OCI-LY7 (cell line): ENCODE results near the gene PIP5K1C. TPM values are rescaled to one million over a fixed set of nuclear protein-coding genes. Genes with fewer than 3 reads are reported as not detected.
"Not testable (repeated sequence)": the region's sequence is repeated elsewhere in the genome, so short reads cannot be mapped to it uniquely, and the experiment has no call there.

Experiments
- BruUV-seq: library from RNA; stranded (reverse); fragments of 400-500 nt; replicated peaks from 2 replicates; lab custom pipeline; 2021; lab: Mats Ljungman, UMichigan
- CTCF ChIA-PET: fragments of 300-600 bp; sonication (Branson Sonifier 250); formaldehyde crosslinking; loops from one replicate; lab custom pipeline; 2022; ENCODE audit warnings: antibody characterized with exemption; ENCODE audit not compliant: unreplicated experiment; lab: Charles Lee
- POLR2A ChIA-PET: fragments of 300-600 bp; sonication (Branson Sonifier 250); formaldehyde crosslinking; loops from one replicate; lab custom pipeline; 2022; ENCODE audit warnings: antibody characterized with exemption; lab: Charles Lee
- DNase-seq: peaks from one replicate; pipeline ENCODE4 v3.0.0-alpha.2; 2015; ENCODE audit warnings: low spot score
- H2AFZ ChIP-seq: fragments of 200-600 bp; sonication (generic), shearing (Covaris generic); 2 replicates; pipeline ENCODE4 v1.6.1; 2014; ENCODE audit warnings: mild to moderate bottlenecking, antibody characterized with exemption, low read length, moderate library complexity
- H3K27ac ChIP-seq: fragments of 200-600 bp; sonication (generic); 2 replicates; pipeline ENCODE4 v1.5.1; 2014; ENCODE audit warnings: mixed run types, low read depth, mild to moderate bottlenecking, moderate library complexity, low read length, inconsistent platforms; ENCODE audit not compliant: poor library complexity, severe bottlenecking
- H3K36me3 ChIP-seq: fragments of 200-600 bp; sonication (generic); 2 replicates; pipeline ENCODE4 v1.6.1; 2014; ENCODE audit warnings: mild to moderate bottlenecking, antibody characterized with exemption, low read length, moderate library complexity, mixed read lengths; ENCODE audit not compliant: insufficient read depth
- H3K4me1 ChIP-seq: fragments of 200-600 bp; sonication (generic); 2 replicates; pipeline ENCODE4 v1.5.1; 2014; ENCODE audit warnings: mild to moderate bottlenecking, low read length; ENCODE audit not compliant: insufficient read depth, poor library complexity, severe bottlenecking
- H3K4me2 ChIP-seq: fragments of 200-600 bp; sonication (generic); 2 replicates; pipeline ENCODE4 v1.6.1; 2014; ENCODE audit warnings: mild to moderate bottlenecking, low read length
- H3K4me3 ChIP-seq: fragments of 200-600 bp; sonication (generic); 2 replicates; pipeline ENCODE4 v1.5.1; 2014; ENCODE audit warnings: mild to moderate bottlenecking, low read depth, low read length; ENCODE audit not compliant: poor library complexity, severe bottlenecking
- H3K79me2 ChIP-seq: fragments of 200-600 bp; sonication (generic); 2 replicates; pipeline ENCODE4 v1.6.1; 2016; ENCODE audit warnings: low read depth, mild to moderate bottlenecking, low read length, moderate library complexity, mixed read lengths; ENCODE audit not compliant: insufficient read depth
- H3K9me2 ChIP-seq: fragments of 200-600 bp; sonication (generic); 2 replicates; pipeline ENCODE4 v1.6.1; 2016; ENCODE audit warnings: mild to moderate bottlenecking, low read length, mixed read lengths; ENCODE audit not compliant: insufficient read depth
- H3K9me3 ChIP-seq: fragments of 200-600 bp; sonication (generic); 2 replicates; pipeline ENCODE4 v1.6.1; 2014; ENCODE audit warnings: mild to moderate bottlenecking, mixed run types, low read length, mixed read lengths
- H4K20me1 ChIP-seq: fragments of 200-600 bp; sonication (generic); 2 replicates; pipeline ENCODE4 v1.6.1; 2014; ENCODE audit warnings: mild to moderate bottlenecking, antibody characterized with exemption, low read length, moderate library complexity, mixed read lengths; ENCODE audit not compliant: insufficient read depth
- EZH2phosphoT487 ChIP-seq: fragments of 200-600 bp; sonication (generic); IDR thresholded peaks from 2 replicates; pipeline ENCODE4 v1.6.1; 2018; ENCODE audit warnings: low read depth, borderline replicate concordance, mild to moderate bottlenecking, mixed run types, antibody characterized with exemption, low read length, moderate library complexity, mixed read lengths
- intact Hi-C: fragments of 100-400 bp; cut with micrococcal nuclease; formaldehyde crosslinking; loops from one replicate; pipeline ENCODE4 v1.10.0; 2022; ENCODE audit not compliant: unreplicated experiment
- total RNA-seq, 2 experiments: library from RNA; depleted of rRNA in 1 of 2; stranded (reverse); fragments of >200 nt in 1 of 2; shearing (Covaris generic) in 1 of 2; gene quantifications; 2 replicates each; pipeline ENCODE4 v1.2.3, GENCODE V29; 2014 to 2022
- TF ChIP-seq, protein P1 (sequence below): fragments of 200-600 bp; sonication (generic); conservative IDR thresholded peaks from 2 replicates; pipeline ENCODE4 v1.5.1; 2014; ENCODE audit warnings: mild to moderate bottlenecking, antibody characterized with exemption, low read length, moderate library complexity, mixed read lengths

PIP5K1C gene
- total RNA-seq, 2 experiments from 2014 or later: 7.6 to 15.1 TPM

DNA sequence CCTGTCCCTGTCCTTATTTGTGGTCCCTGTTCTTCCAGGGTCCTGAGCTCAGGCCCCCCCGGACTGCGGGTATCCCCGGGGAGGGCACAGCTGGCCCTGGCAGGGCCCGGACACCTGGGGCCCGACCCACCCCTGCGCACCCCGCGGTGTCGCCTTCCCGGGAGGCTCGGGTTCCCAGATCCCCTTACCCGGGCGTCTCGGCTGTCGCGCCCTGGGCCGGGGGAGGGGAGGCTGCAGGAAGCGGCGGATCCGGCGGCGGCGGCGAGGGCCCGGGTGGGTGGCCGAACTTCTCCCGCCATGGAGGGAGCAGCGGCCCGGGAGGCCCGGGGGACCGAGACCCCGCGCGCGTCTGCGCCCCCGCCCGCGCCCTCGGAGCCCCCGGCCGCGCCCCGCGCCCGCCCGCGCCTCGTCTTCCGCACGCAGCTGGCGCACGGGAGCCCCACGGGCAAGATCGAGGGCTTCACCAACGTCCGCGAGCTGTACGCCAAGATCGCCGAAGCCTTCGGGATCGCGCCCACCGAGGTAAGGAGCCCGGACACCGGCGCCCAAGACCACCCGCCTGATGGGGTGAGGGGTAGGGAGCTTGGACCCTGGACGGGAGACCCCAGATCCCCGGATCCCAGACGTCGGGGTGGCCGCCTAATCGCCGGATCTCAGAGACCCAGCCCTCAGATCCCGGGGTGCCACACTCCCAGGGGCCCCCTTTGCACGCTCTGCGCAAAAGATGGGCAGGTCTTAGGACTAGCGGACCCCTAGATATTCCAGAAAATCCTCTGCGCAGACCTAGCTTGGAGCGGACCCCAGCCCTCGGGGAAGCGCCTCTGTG is 114.8 kb downstream of the PIP5K1C start, which contains the start of gene GIPC3:
GIPC3 (plus strand) TSS at position 178 of the 826 bp plus-strand sequence; CDS start at position 298, 120 bp downstream.
- Histone ChIP-seq H3K27ac (no peak within 1 kb of the TSS), H4K20me1 (no peaks in the 10 kb centered on the region), H3K36me3 (no peaks in the 10 kb centered on the region), H3K4me2 (no peak within 1 kb of the TSS), H3K9me3 (no peaks in the 10 kb centered on the region), H3K4me3 (no peak within 1 kb of the TSS), H3K9me2 (no peaks in the 10 kb centered on the region), H3K79me2 (no peaks in the 10 kb centered on the region), H3K4me1 (no peaks in the 10 kb centered on the region), H2AFZ (no peak within 1 kb of the TSS)
- intact Hi-C loops: no loop called here
- ChIA-PET POLR2A (no interaction called here), CTCF (no interaction called here)
- TF ChIP-seq, protein P1, sequence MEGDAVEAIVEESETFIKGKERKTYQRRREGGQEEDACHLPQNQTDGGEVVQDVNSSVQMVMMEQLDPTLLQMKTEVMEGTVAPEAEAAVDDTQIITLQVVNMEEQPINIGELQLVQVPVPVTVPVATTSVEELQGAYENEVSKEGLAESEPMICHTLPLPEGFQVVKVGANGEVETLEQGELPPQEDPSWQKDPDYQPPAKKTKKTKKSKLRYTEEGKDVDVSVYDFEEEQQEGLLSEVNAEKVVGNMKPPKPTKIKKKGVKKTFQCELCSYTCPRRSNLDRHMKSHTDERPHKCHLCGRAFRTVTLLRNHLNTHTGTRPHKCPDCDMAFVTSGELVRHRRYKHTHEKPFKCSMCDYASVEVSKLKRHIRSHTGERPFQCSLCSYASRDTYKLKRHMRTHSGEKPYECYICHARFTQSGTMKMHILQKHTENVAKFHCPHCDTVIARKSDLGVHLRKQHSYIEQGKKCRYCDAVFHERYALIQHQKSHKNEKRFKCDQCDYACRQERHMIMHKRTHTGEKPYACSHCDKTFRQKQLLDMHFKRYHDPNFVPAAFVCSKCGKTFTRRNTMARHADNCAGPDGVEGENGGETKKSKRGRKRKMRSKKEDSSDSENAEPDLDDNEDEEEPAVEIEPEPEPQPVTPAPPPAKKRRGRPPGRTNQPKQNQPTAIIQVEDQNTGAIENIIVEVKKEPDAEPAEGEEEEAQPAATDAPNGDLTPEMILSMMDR: no peak
- no peak for TF ChIP-seq EZH2phosphoT487
- BruUV-seq: no TSS peak
- DNase-seq: no peak

DNA sequence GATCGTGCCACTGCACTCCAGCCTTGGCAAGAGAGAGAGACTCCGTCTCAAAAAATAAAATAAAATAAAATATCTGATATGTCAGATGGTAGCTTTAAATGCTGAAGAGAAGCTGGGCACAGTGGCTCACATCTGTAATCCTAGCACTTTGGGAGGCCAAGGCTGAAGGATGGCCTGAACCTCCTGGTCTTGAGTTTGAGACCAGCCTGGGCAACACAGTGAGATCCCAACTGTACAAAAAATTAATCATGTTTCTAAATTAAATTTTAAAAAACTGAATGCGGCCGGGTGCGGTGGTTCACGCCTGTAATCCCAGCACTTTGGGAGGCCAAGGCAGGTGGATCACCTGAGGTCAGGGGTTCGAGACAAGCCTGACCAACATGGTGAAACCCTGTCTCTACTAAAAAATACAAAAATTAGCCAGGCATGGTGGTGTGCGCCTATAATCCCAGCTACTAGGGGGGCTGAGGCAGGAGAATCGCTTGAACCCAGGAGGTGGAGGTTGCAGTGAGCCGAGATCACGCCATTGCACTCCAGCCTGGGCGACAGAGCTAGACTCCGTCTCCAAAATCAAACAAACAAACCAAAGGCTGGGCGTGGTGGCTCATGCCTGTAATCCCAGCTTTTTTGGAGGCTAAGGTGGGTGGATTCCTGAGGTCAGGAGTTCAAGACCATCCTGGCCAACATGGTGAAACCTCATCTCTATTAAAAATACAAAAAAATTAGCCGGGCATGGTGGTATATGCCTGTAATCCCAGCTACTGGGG is 116.0 kb downstream of the PIP5K1C start:
- H3K36me3 ChIP-seq, H3K4me3 ChIP-seq, H4K20me1 ChIP-seq, H3K9me2 ChIP-seq, DNase-seq, H3K27ac ChIP-seq, H3K79me2 ChIP-seq, CTCF ChIA-PET, H3K4me2 ChIP-seq, intact Hi-C loops, H3K4me1 ChIP-seq, BruUV-seq, H2AFZ ChIP-seq, H3K9me3 ChIP-seq, POLR2A ChIA-PET: not testable (repeated sequence)

DNA sequence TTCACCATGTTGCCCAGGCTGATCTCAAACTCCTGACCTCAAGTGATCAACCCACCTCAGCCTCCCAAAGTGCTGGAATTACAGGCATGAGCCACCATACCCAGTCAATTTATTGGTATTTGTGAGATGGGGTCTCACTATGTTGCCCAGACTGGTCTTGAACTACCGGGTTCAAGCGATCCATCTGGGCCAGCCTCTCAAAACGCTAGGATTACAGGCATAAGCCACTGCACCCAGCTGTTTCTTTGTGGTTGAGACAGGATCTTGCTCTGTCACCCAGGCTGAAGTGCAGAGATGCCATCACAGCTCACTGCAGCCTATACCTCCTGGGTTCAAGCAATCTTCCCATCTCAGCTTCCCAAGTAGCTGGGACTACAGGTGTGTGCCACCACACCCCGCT is 118.5 kb downstream of the PIP5K1C start:
- H3K27ac ChIP-seq, H4K20me1 ChIP-seq, H3K4me3 ChIP-seq, DNase-seq, intact Hi-C loops, H3K4me2 ChIP-seq, BruUV-seq, H3K9me3 ChIP-seq, H3K4me1 ChIP-seq, H3K79me2 ChIP-seq, H3K9me2 ChIP-seq, H2AFZ ChIP-seq, POLR2A ChIA-PET, H3K36me3 ChIP-seq: not testable (repeated sequence)
- CTCF ChIA-PET: interaction anchor here (0.6 kb wide), 1 partner anchor 305 kb away, joined by 10 read pairs; no protein-coding TSS in a partner anchor

Other genes with a start within 250 kb of the PIP5K1C start
- gene SMIM24, start 219.9 kb downstream of the PIP5K1C start, total RNA-seq (2014; rRNA removed; shearing (Covaris generic)): 9.9 and 14.4 TPM in 2 replicates
- gene SMIM24, start 219.9 kb downstream of the PIP5K1C start, total RNA-seq (2022): 6.8 and 11.3 TPM in 2 replicates
- not detected in 2 replicates for gene SMIM44, start 217.0 kb downstream of the PIP5K1C start, total RNA-seq (2014; rRNA removed; shearing (Covaris generic))
- not detected in 2 replicates for gene SMIM44, start 217.0 kb downstream of the PIP5K1C start, total RNA-seq (2022)
- 12.3 and 13.1 TPM in 2 replicates for gene DOHH, start 199.8 kb downstream of the PIP5K1C start, total RNA-seq (2014; rRNA removed; shearing (Covaris generic))
- 9.8 and 11.3 TPM in 2 replicates for gene DOHH, start 199.8 kb downstream of the PIP5K1C start, total RNA-seq (2022)
- 39.8 and 61.2 TPM in 2 replicates for gene FZR1, start 194.2 kb downstream of the PIP5K1C start, total RNA-seq (2014; rRNA removed; shearing (Covaris generic))
- gene FZR1, start 194.2 kb downstream of the PIP5K1C start, total RNA-seq (2022): 65.3 and 67.9 TPM in 2 replicates
- 0.44 and 1.1 TPM in 2 replicates for gene TEKTIP1, start 161.3 kb downstream of the PIP5K1C start, total RNA-seq (2014; rRNA removed; shearing (Covaris generic))
- gene TEKTIP1, start 161.3 kb downstream of the PIP5K1C start, total RNA-seq (2022): 7.0 and 9.7 TPM in 2 replicates
- 74.4 and 79.4 TPM in 2 replicates for gene MFSD12, start 142.9 kb downstream of the PIP5K1C start, total RNA-seq (2014; rRNA removed; shearing (Covaris generic))
- gene MFSD12, start 142.9 kb downstream of the PIP5K1C start, total RNA-seq (2022): 72.6 and 78.8 TPM in 2 replicates
- gene HMG20B, start 127.5 kb downstream of the PIP5K1C start, total RNA-seq (2014; rRNA removed; shearing (Covaris generic)): 105 and 119 TPM in 2 replicates
- gene HMG20B, start 127.5 kb downstream of the PIP5K1C start, total RNA-seq (2022): 91.0 and 108 TPM in 2 replicates
- not detected in 2 replicates for gene GIPC3, start 115.0 kb downstream of the PIP5K1C start, total RNA-seq (2014; rRNA removed; shearing (Covaris generic))
- gene GIPC3, start 115.0 kb downstream of the PIP5K1C start, total RNA-seq (2022): not detected in 2 replicates
- gene TBXA2R, start 93.6 kb downstream of the PIP5K1C start, total RNA-seq (2014; rRNA removed; shearing (Covaris generic)): not detected in 2 replicates
- not detected in 2 replicates for gene TBXA2R, start 93.6 kb downstream of the PIP5K1C start, total RNA-seq (2022)
- gene CACTIN, start 73.7 kb downstream of the PIP5K1C start, total RNA-seq (2014; rRNA removed; shearing (Covaris generic)): 35.9 and 38.6 TPM in 2 replicates
- gene CACTIN, start 73.7 kb downstream of the PIP5K1C start, total RNA-seq (2022): 33.0 and 34.2 TPM in 2 replicates
- 0.69 and 1.8 TPM in 2 replicates for gene TJP3, start 7.9 kb upstream of the PIP5K1C start, total RNA-seq (2014; rRNA removed; shearing (Covaris generic))
- 1.8 and 2.3 TPM in 2 replicates for gene TJP3, start 7.9 kb upstream of the PIP5K1C start, total RNA-seq (2022)
- 34.7 and 40.4 TPM in 2 replicates for gene APBA3, start 61.2 kb upstream of the PIP5K1C start, total RNA-seq (2014; rRNA removed; shearing (Covaris generic))
- gene APBA3, start 61.2 kb upstream of the PIP5K1C start, total RNA-seq (2022): 25.1 and 28.7 TPM in 2 replicates
- 88.7 and 93.1 TPM in 2 replicates for gene MRPL54, start 62.2 kb upstream of the PIP5K1C start, total RNA-seq (2014; rRNA removed; shearing (Covaris generic))
- 60.4 and 66.6 TPM in 2 replicates for gene MRPL54, start 62.2 kb upstream of the PIP5K1C start, total RNA-seq (2022)
- gene RAX2, start 71.8 kb upstream of the PIP5K1C start, total RNA-seq (2014; rRNA removed; shearing (Covaris generic)): not detected in 2 replicates
- gene RAX2, start 71.8 kb upstream of the PIP5K1C start, total RNA-seq (2022): not detected in 2 replicates
- gene MATK, start 85.9 kb upstream of the PIP5K1C start, total RNA-seq (2014; rRNA removed; shearing (Covaris generic)): not detected in 2 replicates
- not detected in 2 replicates for gene MATK, start 85.9 kb upstream of the PIP5K1C start, total RNA-seq (2022)
- not detected in 2 replicates for gene ZFR2, start 168.6 kb upstream of the PIP5K1C start, total RNA-seq (2014; rRNA removed; shearing (Covaris generic))
- not detected in 2 replicates for gene ZFR2, start 168.6 kb upstream of the PIP5K1C start, total RNA-seq (2022)
- not detected in 2 replicates for gene ATCAY, start 180.2 kb upstream of the PIP5K1C start, total RNA-seq (2014; rRNA removed; shearing (Covaris generic))
- not detected in 2 replicates for gene ATCAY, start 180.2 kb upstream of the PIP5K1C start, total RNA-seq (2022)
- gene NMRK2, start 232.6 kb upstream of the PIP5K1C start, total RNA-seq (2014; rRNA removed; shearing (Covaris generic)): not detected in 2 replicates
- gene NMRK2, start 232.6 kb upstream of the PIP5K1C start, total RNA-seq (2022): not detected in 2 replicates